Aorta (tissue), 5 donors: ENCODE data around the gene STRADA. TPM values are rescaled to one million over a fixed set of nuclear protein-coding genes. Genes with fewer than 3 reads are reported as not detected.

Experiments used
- ATAC-seq: fragments of 200-7000 bp; cut with Tn5 transposase; one replicate; pipeline ENCODE4 v1.9.1; 2022; ENCODE audit warnings: moderate library complexity; ENCODE audit not compliant: low FRiP score
- DNase-seq, 2 donors: peaks; one replicate each; pipeline ENCODE4 v3.0.0-alpha.2; 2020
- H3K27ac ChIP-seq, 2 donors: one replicate each; pipeline ENCODE4 v1.5.1; 2013; ENCODE audit warnings: low read length in 2 of 2, mild to moderate bottlenecking in 2 of 2, moderate library complexity in 2 of 2, control low read depth in 1 of 2, inconsistent platforms in 1 of 2, low read depth in 1 of 2
- H3K27me3 ChIP-seq, 2 donors: one replicate each; pipeline ENCODE4 v1.6.1; 2013; ENCODE audit warnings: control low read depth in 1 of 2, low read length in 1 of 2, mild to moderate bottlenecking in 1 of 2, moderate library complexity in 1 of 2; ENCODE audit not compliant: insufficient read depth in 2 of 2, control insufficient read depth in 1 of 2
- H3K36me3 ChIP-seq, 2 donors: one replicate each; pipeline ENCODE4 v1.6.1; 2013; ENCODE audit warnings: control low read depth in 1 of 2, low read length in 1 of 2, mild to moderate bottlenecking in 1 of 2; ENCODE audit not compliant: insufficient read depth in 2 of 2, control insufficient read depth in 1 of 2
- H3K4me1 ChIP-seq, 2 donors: one replicate each; pipeline ENCODE4 v1.6.1; 2013; ENCODE audit warnings: low read length in 2 of 2, control low read depth in 1 of 2, mild to moderate bottlenecking in 1 of 2, moderate library complexity in 1 of 2; ENCODE audit not compliant: insufficient read depth in 2 of 2, control insufficient read depth in 1 of 2
- H3K4me3 ChIP-seq, 2 donors: one replicate each; pipeline ENCODE4 v1.5.1; 2013; ENCODE audit warnings: low read length in 2 of 2, control low read depth in 1 of 2, mild to moderate bottlenecking in 1 of 2
- H3K9me3 ChIP-seq: one replicate; pipeline ENCODE4 v1.6.1; 2013; ENCODE audit warnings: mild to moderate bottlenecking, low read length; ENCODE audit not compliant: control insufficient read depth
- WGBS, 2 donors: extraction: QIAGEN DNeasy Blood & Tissue Kit; methylation state at CpG; one replicate each; pipeline ENCODE4 v1.1.7; 2013; 5-methylcytosine and 5-hydroxymethylcytosine counted together
- intact Hi-C, 2 donors: fragments of 100-400 bp; cut with DNase I; formaldehyde crosslinking; loops; one replicate each; pipeline versions ENCODE4 v1.14.2 to v1.15.0; 2022
- polyA plus RNA-seq, 2 donors: library from polyadenylated mRNA; stranded (reverse); fragments of 200-250 nt; gene quantifications; one replicate each; pipeline ENCODE4 v1.2.3, GENCODE V29; 2013
- total RNA-seq, 2 donors: library from RNA; stranded (reverse); fragmentation: NEBNext Ultra II Directional; extraction: Animal tissue kit (Norgen Biotek cat#: 25700); gene quantifications; one replicate each; pipeline ENCODE4 v1.2.1, GENCODE V29; 2021
- donor health status: healthy with polysubstance abuse.
- donor health status: Bipolar disorder and iron deficiency.
- donor health status: DM: no; HTN: no; CAD: no.
- donor health status: DM: no; HTN: no; CAD: no.
- donor health status: DM: yes; HTN: yes; CAD: no.

Gene STRADA
- total and polyA plus RNA-seq, 4 donors: 10.8 to 63.8 (median 41.0) TPM

DNA sequence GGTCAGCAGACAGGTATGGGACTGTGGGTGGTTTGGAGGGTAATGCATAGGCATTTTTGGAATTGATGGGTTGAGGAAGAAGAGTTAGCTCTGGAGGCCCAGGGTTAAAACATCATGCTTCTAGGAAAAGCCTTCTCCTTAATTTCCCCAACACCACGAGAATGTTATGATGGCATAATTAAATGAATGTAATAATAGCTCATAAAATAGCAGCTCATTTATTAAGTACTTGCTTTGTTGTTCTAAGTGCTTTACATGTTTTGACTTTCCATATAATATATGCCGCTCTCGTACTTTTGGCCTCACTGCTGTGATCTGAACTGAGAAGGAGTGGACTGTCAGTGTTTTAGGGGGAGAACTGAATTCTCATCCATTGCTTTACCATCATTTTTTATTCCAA is 56.0 kb downstream of the STRADA start:
- Histone ChIP-seq H3K4me1 (peaks cover 0 to 10% of the 10 kb centered on the region in 2 donors), H3K4me3 (no peak overlapping the region), H3K27ac (no peak overlapping the region), H3K36me3 (peaks cover 0 to 10% of the 10 kb centered on the region in 2 donors), H3K9me3 (no peaks in the 10 kb centered on the region), H3K27me3 (no peaks in the 10 kb centered on the region)
- ATAC-seq: no peak
- intact Hi-C loops: no loop called here
- no peak for DNase-seq
- WGBS, 2 donors: 91 to 95% methylated on average over 3 of the region's 3 CpGs

DNA sequence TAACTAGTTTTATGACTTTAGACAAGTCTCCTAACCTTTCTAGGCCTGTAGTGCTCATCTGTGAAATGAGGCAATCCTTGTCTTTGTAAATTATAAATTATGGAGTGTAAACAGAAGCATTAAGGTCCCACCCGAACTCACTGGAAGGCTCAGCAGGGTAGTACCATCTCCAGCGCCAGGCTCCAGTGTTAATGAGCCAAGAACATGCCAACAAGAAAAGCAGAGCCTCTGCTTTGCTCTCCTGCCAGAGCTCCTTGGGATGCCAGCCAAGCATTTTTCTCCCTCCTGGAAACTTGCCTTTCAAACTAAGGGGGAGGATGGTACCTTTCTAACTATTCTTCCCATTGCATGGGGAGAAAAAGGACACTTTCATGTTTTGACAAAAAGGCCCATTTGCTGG is 56.6 kb downstream of the STRADA start:
- no peak overlapping the region for H3K4me3 ChIP-seq
- intact Hi-C loops: no loop called here
- H3K27ac ChIP-seq: no peak overlapping the region
- no peak for ATAC-seq
- peaks cover 0 to 10% of the 10 kb centered on the region in 2 donors for H3K4me1 ChIP-seq
- 4 to 9% methylated on average over 2 of the region's 2 CpGs for WGBS, 2 donors
- H3K9me3 ChIP-seq: no peaks in the 10 kb centered on the region
- H3K27me3 ChIP-seq: no peaks in the 10 kb centered on the region
- no peak for DNase-seq
- H3K36me3 ChIP-seq: peaks cover 0 to 5% of the 10 kb centered on the region in 2 donors

DNA sequence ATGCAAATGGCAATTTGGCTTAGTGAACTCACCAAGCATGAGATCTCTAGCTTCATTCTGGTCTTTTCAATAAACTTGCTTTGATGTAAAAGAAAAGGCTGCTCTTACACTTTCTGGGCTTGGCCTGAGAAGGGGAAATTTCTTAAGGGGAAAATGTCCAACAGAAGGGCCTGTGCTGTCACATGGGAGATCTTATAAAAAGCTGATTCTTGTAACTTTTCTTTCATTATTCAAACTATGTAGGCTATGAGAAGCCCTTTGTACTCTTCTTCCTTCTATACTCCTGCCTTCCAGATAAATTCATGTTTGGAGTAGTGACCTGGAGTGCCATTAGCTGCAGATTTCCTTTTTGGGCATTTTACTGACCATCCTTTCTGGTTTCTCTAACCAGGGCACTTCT is 58.6 kb downstream of the STRADA start:
- H3K27ac ChIP-seq: no peak overlapping the region
- ATAC-seq (no peak), DNase-seq (no peak)
- H3K27me3 ChIP-seq: no peaks in the 10 kb centered on the region
- intact Hi-C loops: no loop called here
- H3K4me1 ChIP-seq: peaks cover 0 to 10% of the 10 kb centered on the region in 2 donors
- H3K36me3 ChIP-seq: peaks cover 0 to 2% of the 10 kb centered on the region in 2 donors
- H3K9me3 ChIP-seq: no peaks in the 10 kb centered on the region
- no peak overlapping the region for H3K4me3 ChIP-seq

DNA sequence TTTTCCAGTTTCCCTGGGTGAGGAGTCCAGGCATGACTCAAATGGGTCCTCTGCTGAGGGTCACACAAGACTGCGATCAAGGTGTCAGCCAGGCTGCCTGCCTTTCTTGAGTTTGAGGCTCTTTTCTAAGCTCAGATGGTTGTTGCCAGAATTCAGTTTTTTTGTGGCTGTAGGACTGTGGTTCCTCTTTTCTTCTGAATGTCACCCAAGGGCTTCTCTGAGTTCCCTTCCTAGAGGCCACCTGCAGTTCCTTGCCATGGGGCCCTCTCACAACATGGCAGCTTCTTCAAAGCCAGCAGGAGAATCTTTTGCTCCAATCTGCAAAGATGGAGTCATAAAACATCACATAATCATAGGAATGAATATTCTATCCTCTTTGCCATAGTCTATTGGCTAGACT is 59.2 kb downstream of the STRADA start:
- ATAC-seq (no peak), DNase-seq (no peak)
- H3K27me3 ChIP-seq: no peaks in the 10 kb centered on the region
- H3K27ac ChIP-seq: no peak overlapping the region
- peaks cover 0 to 10% of the 10 kb centered on the region in 2 donors for H3K4me1 ChIP-seq
- no peak overlapping the region for H3K4me3 ChIP-seq
- WGBS, 2 donors: 94 to 100% methylated on average over 1 of the region's 1 CpG
- H3K36me3 ChIP-seq: peaks cover 0 to 2% of the 10 kb centered on the region in 2 donors
- intact Hi-C loops: no loop called here
- H3K9me3 ChIP-seq: no peaks in the 10 kb centered on the region

DNA sequence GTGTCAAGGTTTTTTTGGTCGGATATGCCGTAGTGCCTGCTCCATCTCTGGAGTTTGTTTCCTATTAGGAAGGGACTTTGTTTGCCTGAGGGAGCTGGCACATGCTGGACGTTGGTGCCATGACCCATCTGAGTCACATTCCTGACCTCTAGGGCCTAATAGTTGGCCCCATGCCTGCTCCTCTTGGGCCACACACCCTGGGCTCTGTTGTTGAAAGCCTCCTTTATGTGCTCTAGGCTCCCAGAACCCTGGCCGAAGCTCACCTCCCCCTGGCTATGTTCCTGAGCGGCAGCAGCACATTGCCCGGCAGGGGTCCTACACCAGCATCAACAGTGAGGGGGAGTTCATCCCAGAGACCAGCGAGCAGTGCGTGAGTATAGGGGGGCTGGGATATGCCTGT is 60.1 kb downstream of the STRADA start:
- WGBS, 2 donors: 78 to 82% methylated on average over 8 of the region's 8 CpGs
- peaks cover 0 to 10% of the 10 kb centered on the region in 2 donors for H3K4me1 ChIP-seq
- ATAC-seq (peak; percentile 27), DNase-seq (no peak)
- no peak overlapping the region for H3K27ac ChIP-seq
- H3K4me3 ChIP-seq: no peak overlapping the region
- no peaks in the 10 kb centered on the region for H3K9me3 ChIP-seq
- intact Hi-C loops: no loop called here
- H3K27me3 ChIP-seq: no peaks in the 10 kb centered on the region
- H3K36me3 ChIP-seq: peaks cover 0 to 2% of the 10 kb centered on the region in 2 donors

DNA sequence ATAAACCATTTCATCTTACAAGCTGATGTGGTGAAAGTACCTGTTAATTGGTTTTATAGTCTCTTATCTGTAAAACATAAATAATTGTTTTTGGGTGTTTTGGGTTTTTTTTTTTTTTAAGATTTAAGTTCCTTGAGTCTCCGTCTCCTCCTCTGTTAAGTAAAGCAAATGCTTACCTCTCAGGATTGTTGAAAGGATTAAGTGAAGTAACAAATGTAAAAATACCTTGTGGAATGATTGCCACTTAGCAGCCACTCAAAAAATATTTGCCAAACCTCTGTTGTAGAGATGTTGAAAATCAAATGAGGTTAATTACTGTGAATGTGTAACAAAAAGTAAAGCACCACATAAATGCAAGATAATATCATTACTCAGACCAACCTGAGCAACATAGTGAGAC is 60.9 kb downstream of the STRADA start:
- Histone ChIP-seq H3K9me3 (no peaks in the 10 kb centered on the region), H3K4me1 (peaks cover 0 to 10% of the 10 kb centered on the region in 2 donors), H3K4me3 (no peak overlapping the region), H3K36me3 (peaks cover 0 to 2% of the 10 kb centered on the region in 2 donors), H3K27me3 (no peaks in the 10 kb centered on the region), H3K27ac (no peak overlapping the region)
- 90 to 95% methylated on average over 1 of the region's 1 CpG for WGBS, 2 donors
- intact Hi-C loops: no loop called here
- ATAC-seq (no peak), DNase-seq (no peak)

DNA sequence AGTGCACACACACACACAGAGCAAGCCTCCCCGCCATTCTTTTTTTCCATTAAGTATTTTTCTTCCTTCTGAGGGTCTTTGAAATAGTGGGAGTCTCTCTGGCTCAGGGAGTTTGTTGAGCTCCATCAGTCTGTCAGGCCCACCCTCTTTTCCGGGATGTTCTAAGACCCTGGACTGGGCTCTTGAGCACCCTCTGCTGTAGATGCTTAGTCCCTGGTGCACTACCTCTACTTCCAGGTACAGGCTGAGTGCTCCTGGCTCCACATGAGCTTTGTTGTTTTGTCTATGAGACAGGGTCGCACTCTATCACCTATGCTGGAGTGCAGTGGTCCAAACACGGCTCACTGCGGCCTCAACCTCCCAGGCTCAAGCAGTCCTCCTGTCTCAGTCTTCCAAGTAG is 62.4 kb downstream of the STRADA start:
- no peaks in the 10 kb centered on the region for H3K4me1 ChIP-seq
- H3K27ac ChIP-seq: no peak overlapping the region
- ATAC-seq: no peak
- H3K36me3 ChIP-seq: no peaks in the 10 kb centered on the region
- DNase-seq: no peak
- intact Hi-C loops: loop anchor here in 1 of 2 donors (5.0 kb wide), 1 partner anchor 63 kb away; the partner anchor contains the start of gene STRADA
- no peaks in the 10 kb centered on the region for H3K9me3 ChIP-seq
- 97% methylated on average over 5 of the region's 5 CpGs for WGBS, 2 donors
- H3K27me3 ChIP-seq: no peaks in the 10 kb centered on the region
- H3K4me3 ChIP-seq: no peak overlapping the region

DNA sequence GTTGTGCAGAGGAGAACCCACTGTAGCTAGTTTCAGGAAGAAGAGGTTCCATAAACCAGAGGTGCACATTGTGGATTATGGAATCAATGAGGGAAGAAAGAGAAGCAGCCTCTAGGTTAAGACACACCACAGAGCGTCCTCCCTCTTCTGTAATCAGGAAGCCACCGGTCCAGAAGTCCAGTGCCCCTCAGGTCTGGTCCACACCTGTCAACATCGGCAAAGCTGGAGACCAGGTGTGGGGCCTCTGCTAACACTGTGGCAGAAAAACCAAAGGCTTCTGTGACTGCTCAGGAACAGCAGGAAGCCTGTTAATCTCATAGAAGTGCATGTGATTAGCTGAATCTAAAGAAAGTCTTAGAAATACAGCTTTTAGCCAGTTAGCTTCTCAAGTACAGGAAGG is 65.0 kb downstream of the STRADA start:
- H3K27me3 ChIP-seq: no peaks in the 10 kb centered on the region
- H3K27ac ChIP-seq: peak overlapping the region; percentile 69 to 84
- ATAC-seq: no peak
- H3K4me3 ChIP-seq: no peak overlapping the region
- intact Hi-C loops: loop anchor here in 1 of 2 donors (5.0 kb wide), 1 partner anchor 66 kb away; the partner anchor contains the start of gene STRADA
- H3K9me3 ChIP-seq: no peaks in the 10 kb centered on the region
- WGBS, 2 donors: 65 to 70% methylated on average over 3 of the region's 3 CpGs
- no peaks in the 10 kb centered on the region for H3K36me3 ChIP-seq
- no peaks in the 10 kb centered on the region for H3K4me1 ChIP-seq
- DNase-seq: no peak

DNA sequence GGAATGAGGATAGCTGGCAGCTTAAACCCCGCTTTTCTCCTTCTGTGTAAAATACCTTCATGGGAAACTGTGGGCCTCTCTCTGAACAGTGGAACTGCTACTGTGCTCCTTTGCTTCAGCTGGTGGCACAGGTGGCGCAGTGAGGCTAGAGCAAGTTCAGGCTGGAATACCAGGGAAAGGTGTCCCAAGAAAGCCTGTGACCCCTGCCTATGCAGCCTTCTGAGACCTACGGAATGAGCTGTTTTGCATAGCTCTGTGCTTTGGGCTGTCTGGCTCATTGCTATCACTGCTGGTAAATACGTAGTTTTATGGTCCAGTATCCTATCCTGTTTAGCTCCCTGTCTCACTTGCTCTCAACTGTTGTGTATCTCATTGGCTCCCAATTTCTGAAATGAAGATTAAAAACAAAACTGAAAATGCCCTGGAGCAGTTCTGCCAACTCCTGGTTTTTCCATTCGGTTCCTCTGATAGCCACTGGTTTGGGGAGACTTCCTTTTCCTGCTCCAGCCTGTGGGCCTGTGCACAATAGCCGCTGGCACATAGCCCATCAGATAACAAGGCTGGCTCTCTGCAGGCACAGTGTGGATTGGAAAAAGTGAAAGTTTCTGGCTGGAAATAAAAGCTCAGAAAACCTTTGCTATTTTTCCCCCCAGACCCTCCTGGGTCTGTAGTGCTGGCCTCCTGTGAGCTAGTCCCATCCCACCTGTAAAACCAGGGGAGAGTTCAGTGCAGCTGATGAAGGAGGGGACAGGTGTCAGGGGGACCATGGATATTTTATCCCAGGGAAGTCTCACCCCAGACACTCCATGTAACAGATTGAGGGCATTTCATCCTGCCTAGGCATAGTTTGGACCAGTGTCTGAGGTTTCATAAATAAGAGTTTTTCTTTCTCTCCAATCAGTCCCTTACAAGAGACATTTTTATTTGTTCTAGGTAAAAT is 65.7 kb downstream of the STRADA start:
- no peaks in the 10 kb centered on the region for H3K4me1 ChIP-seq
- intact Hi-C loops: loop anchor here in 1 of 2 donors (5.0 kb wide), 1 partner anchor 66 kb away; the partner anchor contains the start of gene STRADA
- no peaks in the 10 kb centered on the region for H3K36me3 ChIP-seq
- H3K9me3 ChIP-seq: no peaks in the 10 kb centered on the region
- peak overlapping the region; percentile 84 to 91 for H3K27ac ChIP-seq
- 15 to 16% methylated on average over 6 of the region's 6 CpGs for WGBS, 2 donors
- no peak overlapping the region for H3K4me3 ChIP-seq
- DNase-seq: peak; percentile 88 to 90
- H3K27me3 ChIP-seq: no peaks in the 10 kb centered on the region
- peak; percentile 92 for ATAC-seq
